GM21526 (cell line): ENCODE measurements around the gene SACM1L.

Experiments used
- ATAC-seq: cut with Tn5 transposase; IDR thresholded peaks from one replicate; pipeline ENCODE4 v1.9.1; 2021; ENCODE audit warnings: moderate library complexity; ENCODE audit not compliant: unreplicated experiment, low FRiP score

Gene SACM1L

DNA sequence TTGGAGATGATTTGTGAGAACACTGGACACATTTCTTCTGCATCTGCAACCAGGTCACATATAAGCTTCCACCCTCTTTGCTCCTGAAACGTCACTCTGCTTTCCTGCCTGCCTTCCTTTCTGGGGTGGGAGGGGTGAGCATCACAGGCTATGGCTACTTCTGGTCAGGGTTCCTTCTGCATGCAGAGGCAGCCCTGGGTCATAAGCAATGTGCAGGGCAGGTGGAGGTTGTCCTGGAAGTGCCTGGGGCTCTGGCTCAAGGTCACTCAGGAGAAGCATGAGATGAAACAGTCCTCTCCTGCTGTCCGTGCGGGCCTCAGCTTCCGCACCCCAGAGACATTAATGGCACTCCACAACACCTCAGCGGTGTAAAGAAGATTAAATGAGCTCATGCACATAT, 92.1 kb downstream of the SACM1L start:
- no peak for ATAC-seq

DNA sequence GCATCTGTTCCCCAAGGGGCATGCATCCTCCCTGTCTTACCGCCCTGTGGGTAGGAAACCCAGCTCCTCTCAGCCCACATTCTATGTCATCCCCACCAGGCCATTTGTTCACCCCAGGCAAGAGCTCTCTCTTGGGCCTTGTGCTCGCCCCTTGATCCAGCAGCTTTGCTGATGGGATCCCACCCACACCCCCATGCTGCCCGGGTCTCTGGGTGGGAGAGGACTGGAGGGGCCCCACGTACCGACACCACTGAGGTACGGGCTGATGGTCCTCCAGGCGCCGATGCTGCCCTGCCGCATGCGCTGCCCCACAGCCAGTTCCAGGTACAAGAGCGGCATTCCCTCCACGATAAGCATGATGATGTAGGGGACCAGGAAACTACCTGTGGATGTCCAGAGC, 92.6 kb downstream of the SACM1L start:
- ATAC-seq = no peak

GRCh38 chr3:45782381-45782780, 93.2 kb downstream of the SACM1L start:
- no peak for ATAC-seq

DNA sequence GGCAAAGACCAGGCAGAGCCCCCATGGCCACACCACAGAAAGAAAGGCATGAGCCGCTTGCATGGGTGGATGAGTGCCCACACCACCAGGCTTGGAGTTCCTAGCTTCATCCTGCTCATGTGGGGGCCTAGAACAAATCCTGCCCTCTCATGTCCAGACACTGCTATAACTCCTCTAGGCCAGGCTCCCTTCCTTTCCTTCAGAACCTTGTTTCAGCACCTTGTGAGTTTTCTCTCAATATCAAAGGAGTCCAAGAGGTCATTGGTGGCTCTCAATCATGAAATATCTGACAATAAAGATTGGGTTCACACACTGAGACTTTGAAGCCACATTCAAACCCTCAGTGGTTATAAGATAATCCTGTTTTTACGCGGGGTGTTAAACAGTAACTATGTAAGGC, 94.5 kb downstream of the SACM1L start:
- no peak for ATAC-seq

DNA sequence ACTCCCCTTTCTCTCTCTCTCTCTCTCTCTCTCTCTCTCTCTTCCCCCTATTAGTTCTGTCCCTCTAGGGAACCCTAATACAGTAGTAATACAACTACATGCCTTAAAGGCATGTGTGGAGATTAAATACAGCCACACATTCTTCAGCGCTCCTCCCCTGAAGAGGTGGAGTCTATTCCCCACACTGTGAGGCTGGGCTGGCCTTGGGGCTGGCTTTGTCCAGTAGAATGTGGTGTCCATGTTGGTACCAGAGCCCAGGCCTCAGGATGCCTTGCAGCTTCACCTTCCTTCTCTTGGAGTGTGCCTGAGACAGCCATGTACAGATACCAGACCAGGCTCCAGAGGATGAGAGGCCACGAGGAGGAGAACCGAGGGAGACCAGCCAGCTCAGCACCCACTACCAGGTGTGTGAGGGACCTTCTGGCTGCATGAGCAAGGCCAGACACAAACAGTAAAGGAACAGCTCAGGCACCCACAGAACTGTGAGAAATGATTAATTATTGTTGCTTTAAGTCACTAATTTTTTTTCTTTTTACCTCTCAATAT, 96.5 kb downstream of the SACM1L start:
- no peak for ATAC-seq

DNA sequence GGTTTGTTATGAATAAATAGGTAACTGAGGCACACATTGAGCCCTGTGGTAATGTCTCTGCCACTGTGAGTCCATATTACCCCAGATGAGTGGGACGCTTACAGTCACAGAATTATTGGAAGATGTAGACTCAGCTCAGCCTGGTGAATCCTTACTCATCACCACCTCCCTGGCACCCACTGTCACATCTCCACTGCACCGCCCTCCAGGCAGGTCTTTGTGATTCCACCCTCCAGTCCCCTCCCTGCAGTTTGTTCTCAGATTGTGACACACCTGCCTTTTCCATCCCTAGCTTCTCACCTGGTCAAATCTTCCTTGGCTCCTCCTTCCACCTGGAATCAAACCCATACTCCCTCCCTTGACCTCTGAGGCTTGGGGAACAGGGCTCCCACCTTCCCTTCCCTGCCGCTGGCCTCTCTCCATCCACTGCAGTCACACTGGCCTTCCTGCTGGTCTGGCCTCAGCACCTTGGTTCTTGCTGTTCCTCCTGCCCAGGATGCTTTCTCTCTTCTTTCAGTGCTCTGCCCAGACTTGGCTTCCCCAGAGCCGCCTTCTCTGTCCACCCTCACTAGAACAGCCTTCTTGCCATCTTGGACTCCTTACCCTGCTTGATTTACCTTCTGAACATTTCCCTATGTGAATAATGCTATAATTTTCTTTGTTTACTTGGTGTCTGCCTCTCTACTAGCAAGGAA, 97.8 kb downstream of the SACM1L start:
- ATAC-seq = no peak

DNA sequence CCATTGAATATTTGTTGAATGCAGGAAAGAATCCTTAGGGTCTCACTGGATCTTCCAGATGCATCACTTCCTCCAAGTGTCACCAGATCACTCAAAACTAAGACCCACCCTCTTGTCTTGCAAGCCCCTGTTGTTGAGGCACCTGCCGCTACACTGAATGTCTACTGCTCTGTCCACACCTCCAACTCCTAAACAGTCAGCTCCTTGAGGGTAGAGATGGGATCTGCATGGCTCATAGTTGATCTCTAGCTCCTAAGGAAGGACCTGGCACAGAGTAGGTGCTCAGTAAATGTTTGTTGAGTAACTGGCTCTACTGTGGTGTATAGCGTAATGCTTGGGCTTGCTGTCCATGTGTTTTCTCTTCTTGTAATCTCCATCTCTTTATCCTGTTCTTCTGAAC, 98.4 kb downstream of the SACM1L start:
- no peak for ATAC-seq

GRCh38 chr3:45789235-45789812, 100.1 kb downstream of the SACM1L start:
- no peak for ATAC-seq

DNA sequence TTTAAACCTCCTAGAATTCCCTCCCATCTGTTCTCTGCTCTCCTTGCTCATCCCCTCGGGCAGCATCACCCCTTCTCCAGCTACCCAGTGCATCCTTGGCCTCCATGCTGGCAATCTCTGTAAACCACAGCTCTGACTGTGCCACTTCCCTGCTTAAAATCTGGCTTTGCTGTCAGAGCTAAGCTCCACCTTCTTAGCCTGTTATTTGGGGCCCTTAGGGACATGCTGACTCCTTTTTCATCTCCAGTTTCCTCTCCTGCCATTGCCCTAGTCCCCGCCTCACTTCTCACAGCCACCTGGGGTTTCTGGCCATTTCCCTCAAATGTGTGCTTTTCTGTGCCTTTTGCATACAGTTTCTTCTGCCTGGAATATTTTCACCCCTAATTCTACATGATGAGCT, 101.4 kb downstream of the SACM1L start:
- ATAC-seq = no peak

DNA sequence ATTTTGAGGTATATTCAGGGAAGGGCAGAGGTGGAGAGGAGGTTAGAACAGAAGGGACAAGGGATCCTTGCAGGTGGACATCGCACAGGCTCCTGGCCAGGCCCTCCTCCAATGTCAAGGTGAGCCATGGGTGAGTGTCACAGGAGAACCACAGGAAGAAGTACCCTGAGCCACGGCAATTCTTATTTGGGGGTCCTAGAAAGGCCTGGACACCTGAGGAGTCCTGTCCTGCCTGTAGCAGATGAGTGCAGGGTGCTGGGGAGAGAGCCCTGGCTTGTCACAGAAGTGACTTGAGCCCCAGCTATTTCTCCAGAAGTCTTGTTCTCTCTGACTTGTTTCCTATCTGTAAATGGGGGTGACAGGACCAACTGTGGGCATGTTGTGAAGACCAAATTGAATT, 102.8 kb downstream of the SACM1L start:
- ATAC-seq = no peak

DNA sequence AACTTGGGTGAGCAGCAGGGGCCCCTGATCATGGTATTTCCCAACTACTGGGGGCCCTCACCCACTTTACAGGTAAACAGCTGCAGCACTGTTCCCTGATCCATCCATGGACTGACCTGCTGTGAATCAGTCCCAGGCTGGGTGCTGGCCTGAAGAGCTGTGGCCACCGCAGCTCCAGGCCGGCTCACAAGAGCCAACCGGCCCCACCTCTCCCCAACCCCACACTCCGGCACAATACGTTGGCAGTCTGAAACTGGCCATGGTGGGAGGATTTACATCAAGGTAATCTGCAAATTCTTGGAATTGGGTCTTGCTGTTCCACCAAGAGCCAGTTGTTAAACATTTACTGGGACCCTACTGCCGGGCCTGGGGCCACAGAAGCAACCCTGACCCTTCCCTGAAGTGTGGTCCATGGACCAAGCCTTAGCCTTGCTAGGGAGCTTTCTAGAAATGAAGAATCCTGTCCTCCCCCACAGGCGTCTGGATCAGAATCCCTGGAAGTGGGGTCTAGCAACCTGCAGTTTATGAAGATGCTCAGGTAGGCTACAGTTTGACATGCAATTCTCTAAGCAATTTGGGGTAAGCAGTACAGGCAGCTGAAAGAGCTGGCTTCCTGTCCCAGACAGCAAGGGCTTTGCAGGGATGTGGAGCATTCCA, 103.4 kb downstream of the SACM1L start:
- no peak for ATAC-seq

DNA sequence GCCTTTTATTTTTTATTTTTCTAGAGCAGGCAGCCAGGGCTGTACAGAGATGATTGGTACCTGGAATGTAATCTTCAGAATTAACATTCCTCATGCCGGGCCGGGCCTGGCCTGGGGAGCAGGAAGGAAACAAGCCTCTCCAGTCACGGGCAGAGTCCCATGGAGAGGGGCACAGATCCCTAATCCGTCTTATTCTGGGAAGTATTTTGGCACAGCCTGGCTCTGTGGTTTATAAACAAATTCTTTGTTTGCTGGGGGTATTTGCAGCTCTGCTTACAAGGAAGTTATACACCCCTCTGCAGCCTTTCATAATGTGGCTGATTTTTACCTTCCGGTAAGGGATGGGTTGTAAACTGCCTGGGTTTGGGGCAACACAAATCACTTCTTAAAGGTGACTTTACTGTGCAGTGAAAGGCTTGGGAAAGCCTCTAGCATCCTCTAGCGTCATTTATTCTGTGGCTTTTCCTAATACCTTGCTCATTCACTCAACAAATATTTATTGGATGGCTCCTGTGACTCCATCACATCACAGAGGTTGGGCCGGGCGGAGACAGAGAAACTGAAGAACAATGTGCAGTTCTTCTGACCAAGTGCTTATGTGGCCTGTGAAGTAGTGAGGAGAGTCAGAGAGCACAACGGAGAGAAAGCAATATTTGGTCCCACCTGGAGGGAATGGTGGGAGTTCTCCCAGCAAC, 104.4 kb downstream of the SACM1L start:
- ATAC-seq = no peak

DNA sequence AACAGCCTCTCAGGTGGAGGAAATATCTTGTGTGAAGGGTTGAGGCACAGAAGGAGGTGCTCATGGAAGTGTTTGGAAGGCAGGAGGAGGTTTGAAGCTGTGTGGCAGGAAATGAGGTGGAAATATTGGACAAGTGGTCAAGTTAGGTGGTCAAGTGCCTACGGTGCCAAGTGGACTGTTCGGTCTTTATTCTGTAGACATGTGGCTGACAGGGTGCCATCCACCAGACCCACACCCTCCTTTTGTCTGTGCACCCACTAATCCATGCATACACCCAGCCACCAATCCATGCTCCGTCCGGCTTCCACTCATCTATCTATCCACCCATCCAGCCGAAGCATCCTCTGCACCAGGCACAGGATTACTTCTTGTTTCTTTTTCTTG, 105.0 kb downstream of the SACM1L start:
- ATAC-seq = no peak

GRCh38 chr3:45794660-45795059, 105.5 kb downstream of the SACM1L start:
- ATAC-seq = no peak
